Measurements from ENCODE around the gene ZBTB16. TPM values are rescaled to one million over a fixed set of nuclear protein-coding genes. Genes with fewer than 3 reads are reported as not detected.

ZBTB16 gene
- total and polyA plus RNA-seq, 4 donors: 8.9 to 140 (median 34.5) TPM

GRCh38 chr11:114129699-114130098 is 70.2 kb downstream of the ZBTB16 start:
- TF ChIP-seq ATF3 (IDR thresholded peaks at IDR 0.05) (no peak), SP1 (IDR thresholded peaks at IDR 0.05) (no peak), ZBTB33 (IDR thresholded peaks at IDR 0.05) (no peak), FOXA1 (IDR thresholded peaks at IDR 0.05) (no peak), NR2F2 (IDR thresholded peaks at IDR 0.05) (no peak), HNF4G (IDR thresholded peaks at IDR 0.05) (no peak), JUND (IDR thresholded peaks at IDR 0.05) (no peak), GABPA (IDR thresholded peaks at IDR 0.05 in 1 of 2, conservative IDR thresholded peaks at IDR 0.05 in 1 of 2) (no peak), YY1 (IDR thresholded peaks at IDR 0.05) (no peak), HNF4A (conservative IDR thresholded peaks at IDR 0.05) (no peak), TAF1 (conservative IDR thresholded peaks at IDR 0.05) (no peak), FOXA2 (IDR thresholded peaks at IDR 0.05) (no peak)
- H3K4me1 ChIP-seq (ENCODE audit: control insufficient read depth in 4 of 4, insufficient read depth in 4 of 4, low read length in 3 of 4): peaks cover 32 to 68% (median 58%) of the 10 kb centered on the region in 4 donors
- no peak overlapping the region for H3K9ac ChIP-seq (ENCODE audit: low read depth in 1 of 2, low read length in 2 of 2)
- no peaks in the 10 kb centered on the region for H3K9me3 ChIP-seq (ENCODE audit: control insufficient read depth in 4 of 4, low read length in 3 of 4)
- peak overlapping the region in 1 of 2 donors; percentile 7 for H3K27ac ChIP-seq (ENCODE audit: low read depth in 1 of 2, low read length in 2 of 2)
- no peak overlapping the region for H3K4me3 ChIP-seq (ENCODE audit: low read depth in 1 of 3, low read length in 3 of 3)
- DNase-seq (ENCODE audit: low spot score): no peak
- 49% methylated on average over 8 of the region's 8 CpGs for WGBS
- H3K27me3 ChIP-seq (ENCODE audit: control insufficient read depth in 4 of 4, insufficient read depth in 4 of 4, low read length in 3 of 4): no peaks in the 10 kb centered on the region
- H3K36me3 ChIP-seq (ENCODE audit: control insufficient read depth in 4 of 4, insufficient read depth in 3 of 4, low read depth in 1 of 4, low read length in 3 of 4): peaks cover 0 to 14% (median 13%) of the 10 kb centered on the region in 4 donors

- Histone ChIP-seq H3K4me3 (ENCODE audit: low read depth in 1 of 3, low read length in 3 of 3) (no peak overlapping the region), H3K4me1 (ENCODE audit: control insufficient read depth in 4 of 4, insufficient read depth in 4 of 4, low read length in 3 of 4) (peaks cover 32 to 71% (median 60%) of the 10 kb centered on the region in 4 donors), H3K9ac (ENCODE audit: low read depth in 1 of 2, low read length in 2 of 2) (no peak overlapping the region), H3K27ac (ENCODE audit: low read depth in 1 of 2, low read length in 2 of 2) (no peak overlapping the region), H3K9me3 (ENCODE audit: control insufficient read depth in 4 of 4, low read length in 3 of 4) (no peaks in the 10 kb centered on the region), H3K36me3 (ENCODE audit: control insufficient read depth in 4 of 4, insufficient read depth in 3 of 4, low read depth in 1 of 4, low read length in 3 of 4) (peaks cover 0 to 14% (median 12%) of the 10 kb centered on the region in 4 donors), H3K27me3 (ENCODE audit: control insufficient read depth in 4 of 4, insufficient read depth in 4 of 4, low read length in 3 of 4) (no peaks in the 10 kb centered on the region)
- DNase-seq (ENCODE audit: low spot score): no peak
- TF ChIP-seq RAD21 (IDR thresholded peaks at IDR 0.05) (no peak), EGR1 (IDR thresholded peaks at IDR 0.05; ENCODE audit: low read depth in 2 of 2) (no peak), TAF1 (conservative IDR thresholded peaks at IDR 0.05) (no peak), MAX (IDR thresholded peaks at IDR 0.05) (no peak), RXRA (IDR thresholded peaks at IDR 0.05) (no peak), ZBTB33 (IDR thresholded peaks at IDR 0.05) (no peak), FOXA1 (IDR thresholded peaks at IDR 0.05) (no peak), GABPA (IDR thresholded peaks at IDR 0.05 in 1 of 2, conservative IDR thresholded peaks at IDR 0.05 in 1 of 2) (no peak), FOXA2 (IDR thresholded peaks at IDR 0.05) (no peak), JUND (IDR thresholded peaks at IDR 0.05) (no peak), REST (IDR thresholded peaks at IDR 0.05) (no peak), CTCF (IDR thresholded peaks at IDR 0.05; ENCODE audit: low read depth, low read length, missing input control) (no peak), HNF4G (IDR thresholded peaks at IDR 0.05) (no peak), ATF3 (IDR thresholded peaks at IDR 0.05) (no peak), NR2F2 (IDR thresholded peaks at IDR 0.05) (no peak), SP1 (IDR thresholded peaks at IDR 0.05) (no peak), HNF4A (conservative IDR thresholded peaks at IDR 0.05) (no peak)
- 88% methylated on average over 6 of the region's 6 CpGs for WGBS
Observed at GRCh38 chr11:114130115-114130576, 70.6 kb downstream of the ZBTB16 start.

All from liver (tissue), 9 donors.